ENCODE measurements around the gene CDC42SE2. TPM values are rescaled to one million over a fixed set of nuclear protein-coding genes. Genes with fewer than 3 reads are reported as not detected.

Gene CDC42SE2
- total RNA-seq, 4 donors from 2014 or later = 71.8 to 118 (median 91.8) TPM

DNA sequence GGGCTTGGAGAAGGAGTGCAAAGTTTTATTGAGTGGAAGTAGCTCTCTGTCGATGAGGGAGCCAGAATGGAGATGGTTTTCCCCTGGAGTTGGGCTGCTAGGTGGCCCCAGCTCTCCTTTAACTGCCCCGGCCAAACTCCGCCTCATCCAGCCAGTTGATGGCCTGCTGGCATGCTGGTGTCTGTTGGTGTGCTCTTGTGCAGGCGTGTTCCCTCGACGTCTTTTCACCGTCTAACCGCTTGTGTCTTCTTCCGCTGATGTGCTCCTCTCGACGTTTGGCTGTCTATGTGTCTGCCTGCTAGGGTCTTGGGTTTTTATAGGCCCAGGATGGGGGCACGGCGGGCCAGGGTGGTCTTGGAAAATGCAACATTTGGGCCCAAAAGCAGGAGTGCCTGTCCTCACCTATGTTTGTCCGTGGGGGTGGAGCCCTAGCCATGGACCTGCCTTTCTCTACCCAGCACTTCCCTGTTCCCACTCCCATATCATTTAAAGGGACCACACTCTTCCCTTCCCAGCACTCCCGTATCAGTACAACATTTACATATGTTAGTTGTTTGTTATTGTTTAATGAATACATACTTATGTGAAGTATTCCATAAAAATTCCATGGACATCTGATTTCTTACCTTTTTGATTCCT is 97.9 kb downstream of the CDC42SE2 start:
- TF ChIP-seq, protein P1, sequence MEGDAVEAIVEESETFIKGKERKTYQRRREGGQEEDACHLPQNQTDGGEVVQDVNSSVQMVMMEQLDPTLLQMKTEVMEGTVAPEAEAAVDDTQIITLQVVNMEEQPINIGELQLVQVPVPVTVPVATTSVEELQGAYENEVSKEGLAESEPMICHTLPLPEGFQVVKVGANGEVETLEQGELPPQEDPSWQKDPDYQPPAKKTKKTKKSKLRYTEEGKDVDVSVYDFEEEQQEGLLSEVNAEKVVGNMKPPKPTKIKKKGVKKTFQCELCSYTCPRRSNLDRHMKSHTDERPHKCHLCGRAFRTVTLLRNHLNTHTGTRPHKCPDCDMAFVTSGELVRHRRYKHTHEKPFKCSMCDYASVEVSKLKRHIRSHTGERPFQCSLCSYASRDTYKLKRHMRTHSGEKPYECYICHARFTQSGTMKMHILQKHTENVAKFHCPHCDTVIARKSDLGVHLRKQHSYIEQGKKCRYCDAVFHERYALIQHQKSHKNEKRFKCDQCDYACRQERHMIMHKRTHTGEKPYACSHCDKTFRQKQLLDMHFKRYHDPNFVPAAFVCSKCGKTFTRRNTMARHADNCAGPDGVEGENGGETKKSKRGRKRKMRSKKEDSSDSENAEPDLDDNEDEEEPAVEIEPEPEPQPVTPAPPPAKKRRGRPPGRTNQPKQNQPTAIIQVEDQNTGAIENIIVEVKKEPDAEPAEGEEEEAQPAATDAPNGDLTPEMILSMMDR (IDR thresholded peaks at IDR 0.05) = no peak
- TF ChIP-seq EP300 (IDR thresholded peaks at IDR 0.05; ENCODE audit: low read depth) = no peak
- no peak for TF ChIP-seq POLR2A (IDR thresholded peaks at IDR 0.05)
- TF ChIP-seq POLR2AphosphoS5 (IDR thresholded peaks at IDR 0.05) = no peak
- in situ Hi-C loops (cut with MboI; ENCODE audit: low pct_ligation_motif_present in 1 of 4, low pct_unique_long_range_greater_than_20kb in 1 of 4, low sequenced_read_pairs in 3 of 4) (no loop called here), intact Hi-C loops (cut with DNase I; ENCODE audit: low total_unique reads) (no loop called here)
- H3K4me1 ChIP-seq = peaks cover 0 to 10% (median 0%) of the 10 kb centered on the region in 4 donors
- H3K36me3 ChIP-seq = peaks cover 0 to 10% (median 4%) of the 10 kb centered on the region in 4 donors
- DNase-seq = no peak
- 89 to 93% methylated on average over 8 to 15 of the region's 15 CpGs for WGBS, 2 donors (ENCODE audit: low coverage in 1 of 2)
- H3K27ac ChIP-seq = no peak overlapping the region
- H3K27me3 ChIP-seq = no peaks in the 10 kb centered on the region
- no peak overlapping the region for H3K4me3 ChIP-seq
- no peaks in the 10 kb centered on the region for H3K9me3 ChIP-seq

DNA sequence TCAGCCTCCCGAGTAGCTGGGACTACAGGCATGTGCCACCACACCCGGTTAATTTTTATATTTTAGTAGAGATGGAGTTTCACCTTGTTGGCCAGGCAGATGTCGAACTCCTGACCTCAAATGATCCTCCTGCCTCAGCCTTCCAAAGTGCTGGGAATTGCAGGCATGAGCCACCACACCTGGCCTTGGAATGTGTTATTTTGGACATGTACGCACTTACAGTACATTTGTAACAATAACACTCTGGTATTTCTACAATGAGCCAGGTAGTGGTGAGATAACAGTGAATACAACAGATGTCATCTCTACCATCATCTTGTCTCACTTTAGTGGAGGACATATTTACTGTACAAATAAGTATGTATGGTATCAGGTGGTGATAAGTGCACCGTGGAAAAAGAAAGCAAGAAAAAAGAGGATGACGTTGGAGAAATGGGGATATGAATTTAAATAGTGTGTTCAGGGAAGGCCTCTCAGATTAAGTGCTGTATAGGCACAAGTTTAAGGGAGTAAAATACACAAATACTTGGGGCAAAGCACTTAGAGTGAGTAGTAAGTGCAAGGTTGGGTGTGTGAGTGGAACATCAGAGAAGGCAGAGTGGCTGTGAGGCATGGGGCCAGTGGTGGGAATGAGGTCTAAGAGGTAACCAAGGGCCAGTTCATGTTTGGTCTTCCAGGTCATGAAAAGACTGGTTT is 100.1 kb downstream of the CDC42SE2 start:
- H3K27me3 ChIP-seq = no peaks in the 10 kb centered on the region
- no peak for TF ChIP-seq POLR2AphosphoS5 (IDR thresholded peaks at IDR 0.05)
- TF ChIP-seq, protein P1 (IDR thresholded peaks at IDR 0.05) = no peak
- no peak for TF ChIP-seq EP300 (IDR thresholded peaks at IDR 0.05; ENCODE audit: low read depth)
- TF ChIP-seq POLR2A (IDR thresholded peaks at IDR 0.05) = no peak
- H3K36me3 ChIP-seq = peaks cover 0 to 10% (median 4%) of the 10 kb centered on the region in 4 donors
- 89 to 100% methylated on average over 1 to 6 of the region's 6 CpGs for WGBS, 2 donors (ENCODE audit: low coverage in 1 of 2)
- intact Hi-C loops (cut with DNase I; ENCODE audit: low total_unique reads) (no loop called here), in situ Hi-C loops (cut with MboI; ENCODE audit: low pct_ligation_motif_present in 1 of 4, low pct_unique_long_range_greater_than_20kb in 1 of 4, low sequenced_read_pairs in 3 of 4) (no loop called here)
- no peak for DNase-seq
- H3K4me1 ChIP-seq = peaks cover 0 to 4% (median 0%) of the 10 kb centered on the region in 4 donors
- no peak overlapping the region for H3K27ac ChIP-seq
- H3K4me3 ChIP-seq = no peak overlapping the region
- no peaks in the 10 kb centered on the region for H3K9me3 ChIP-seq

- H3K36me3 ChIP-seq = peaks cover 0 to 5% (median 2%) of the 10 kb centered on the region in 4 donors
- no peaks in the 10 kb centered on the region for H3K27me3 ChIP-seq
- no peak overlapping the region for H3K4me3 ChIP-seq
- TF ChIP-seq POLR2AphosphoS5 (IDR thresholded peaks at IDR 0.05) (no peak), EP300 (IDR thresholded peaks at IDR 0.05; ENCODE audit: low read depth) (no peak), POLR2A (IDR thresholded peaks at IDR 0.05) (no peak)
- TF ChIP-seq, protein P1 (IDR thresholded peaks at IDR 0.05) = no peak
- H3K4me1 ChIP-seq = peaks cover 0 to 4% (median 0%) of the 10 kb centered on the region in 4 donors
- no peak for DNase-seq
- intact Hi-C loops (cut with DNase I; ENCODE audit: low total_unique reads) = no loop called here
- H3K9me3 ChIP-seq = no peaks in the 10 kb centered on the region
- no peak overlapping the region for H3K27ac ChIP-seq
- WGBS, 2 donors (ENCODE audit: low coverage in 1 of 2) = 80 to 92% methylated on average over 1 of the region's 1 CpG
- in situ Hi-C loops (cut with MboI; ENCODE audit: low pct_ligation_motif_present in 1 of 4, low pct_unique_long_range_greater_than_20kb in 1 of 4, low sequenced_read_pairs in 3 of 4) = no loop called here
These were observed 100.7 kb downstream of the CDC42SE2 start for GRCh38 chr5:131364507-131365050.

DNA sequence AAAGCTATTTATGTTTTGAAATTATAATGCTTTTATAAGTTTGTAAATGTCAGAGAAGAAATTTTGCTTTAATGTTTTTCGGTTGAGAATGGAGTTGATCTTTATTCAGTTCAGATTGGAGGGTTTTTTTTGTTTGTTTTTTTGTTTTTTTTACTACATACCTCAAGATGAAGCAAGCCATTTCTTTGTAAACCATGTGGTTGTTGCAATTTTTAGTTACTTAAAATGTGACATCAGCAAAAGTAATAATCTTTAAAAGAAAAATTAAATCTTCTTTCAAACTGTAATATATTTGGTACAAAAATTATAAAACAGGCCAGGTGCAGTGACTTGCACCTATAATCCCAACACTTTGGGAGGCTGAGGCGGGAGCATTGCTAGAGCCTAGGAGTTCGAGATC is 102.6 kb downstream of the CDC42SE2 start:
- H3K36me3 ChIP-seq = no peaks in the 10 kb centered on the region
- DNase-seq = no peak
- H3K27me3 ChIP-seq = no peaks in the 10 kb centered on the region
- intact Hi-C loops (cut with DNase I; ENCODE audit: low total_unique reads) (no loop called here), in situ Hi-C loops (cut with MboI; ENCODE audit: low pct_ligation_motif_present in 1 of 4, low pct_unique_long_range_greater_than_20kb in 1 of 4, low sequenced_read_pairs in 3 of 4) (no loop called here)
- H3K4me3 ChIP-seq = no peak overlapping the region
- 98 to 100% methylated on average over 2 to 3 of the region's 3 CpGs for WGBS, 2 donors (ENCODE audit: low coverage in 1 of 2)
- H3K9me3 ChIP-seq = no peaks in the 10 kb centered on the region
- no peak overlapping the region for H3K27ac ChIP-seq
- no peak for TF ChIP-seq EP300 (IDR thresholded peaks at IDR 0.05; ENCODE audit: low read depth)
- no peak for TF ChIP-seq POLR2A (IDR thresholded peaks at IDR 0.05)
- TF ChIP-seq, protein P1 (IDR thresholded peaks at IDR 0.05) = no peak
- no peak for TF ChIP-seq POLR2AphosphoS5 (IDR thresholded peaks at IDR 0.05)
- H3K4me1 ChIP-seq = peaks cover 0 to 4% (median 0%) of the 10 kb centered on the region in 4 donors
